Stimulated activated memory B cell treated with anti-CD40 and anti-IgM and Interleukin-4, amounts not matched to agents 10 μg/mL and 1 μg/mL and 100 μg/mL, for 72 hours (primary cell): ENCODE data around the gene WWOX.

Experiments used
- ATAC-seq: fragments of 150-1000 bp; cut with Tn5 transposase; 2 replicates; pipeline ENCODE4 v1.10.0; 2021
- H3K27ac Mint-ChIP-seq: one replicate; pipeline ENCODE4 v1.8.0; 2022; ENCODE audit warnings: mild to moderate bottlenecking, mixed read lengths
- H3K27me3 Mint-ChIP-seq: one replicate; pipeline ENCODE4 v1.8.0; 2022; ENCODE audit warnings: mixed read lengths
- H3K36me3 Mint-ChIP-seq: one replicate; pipeline ENCODE4 v1.8.0; 2022; ENCODE audit warnings: mixed read lengths
- H3K4me1 Mint-ChIP-seq: one replicate; pipeline ENCODE4 v1.8.0; 2022; ENCODE audit warnings: mixed read lengths
- H3K4me3 Mint-ChIP-seq: one replicate; pipeline ENCODE4 v1.8.0; 2022; ENCODE audit warnings: mild to moderate bottlenecking, moderate library complexity, mixed read lengths
- H3K9me3 Mint-ChIP-seq: one replicate; pipeline ENCODE4 v1.8.0; 2022; ENCODE audit warnings: mixed read lengths

The WWOX gene

DNA sequence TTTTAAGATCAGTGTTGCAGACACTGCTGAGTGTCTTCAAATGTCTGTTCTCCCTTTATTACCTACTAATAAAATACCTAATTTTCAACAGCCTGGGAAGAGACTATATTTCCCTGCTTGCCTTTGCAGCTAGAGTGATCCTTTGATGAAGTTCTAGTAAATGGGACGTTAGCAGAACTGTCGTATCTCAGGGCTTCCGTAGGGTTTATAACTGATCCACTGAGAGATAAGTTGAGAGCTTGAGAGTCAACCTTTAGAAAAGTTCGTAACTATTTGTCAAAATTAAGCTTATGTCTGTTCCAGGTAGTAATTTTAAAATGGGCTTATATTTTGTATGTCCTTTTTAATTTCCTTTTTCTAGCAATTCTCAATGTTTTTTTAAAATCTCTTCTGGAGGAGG is 974.1 kb downstream of the WWOX start:
- Mint-ChIP-seq H3K36me3 (no peaks in the 10 kb centered on the region), H3K4me3 (no peak overlapping the region), H3K4me1 (peaks cover 10% of the 10 kb centered on the region), H3K27ac (no peak overlapping the region), H3K9me3 (no peaks in the 10 kb centered on the region), H3K27me3 (peaks cover 27% of the 10 kb centered on the region)
- no peak for ATAC-seq

DNA sequence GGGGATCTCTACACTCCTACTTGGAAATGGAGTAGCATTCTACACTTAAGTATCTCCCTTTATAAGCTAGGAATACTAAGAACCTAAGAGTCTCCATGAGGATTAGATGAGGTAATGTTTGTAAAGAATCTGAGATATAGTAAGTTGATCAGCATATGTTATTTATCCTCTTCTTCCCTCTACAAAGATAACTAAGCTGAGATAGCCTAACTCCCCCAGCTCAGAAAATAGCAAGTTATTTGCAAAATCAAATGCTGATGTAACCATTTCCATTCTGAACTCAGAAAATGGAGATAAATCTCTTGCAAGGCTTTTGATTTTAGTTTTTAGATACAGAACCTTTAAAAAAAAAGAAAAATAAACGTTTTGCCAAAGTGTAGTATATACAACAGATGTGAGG is 975.1 kb downstream of the WWOX start:
- Mint-ChIP-seq H3K4me1 (peaks cover 10% of the 10 kb centered on the region), H3K27me3 (peaks cover 28% of the 10 kb centered on the region), H3K9me3 (no peaks in the 10 kb centered on the region), H3K4me3 (no peak overlapping the region), H3K27ac (no peak overlapping the region), H3K36me3 (no peaks in the 10 kb centered on the region)
- no peak for ATAC-seq

DNA sequence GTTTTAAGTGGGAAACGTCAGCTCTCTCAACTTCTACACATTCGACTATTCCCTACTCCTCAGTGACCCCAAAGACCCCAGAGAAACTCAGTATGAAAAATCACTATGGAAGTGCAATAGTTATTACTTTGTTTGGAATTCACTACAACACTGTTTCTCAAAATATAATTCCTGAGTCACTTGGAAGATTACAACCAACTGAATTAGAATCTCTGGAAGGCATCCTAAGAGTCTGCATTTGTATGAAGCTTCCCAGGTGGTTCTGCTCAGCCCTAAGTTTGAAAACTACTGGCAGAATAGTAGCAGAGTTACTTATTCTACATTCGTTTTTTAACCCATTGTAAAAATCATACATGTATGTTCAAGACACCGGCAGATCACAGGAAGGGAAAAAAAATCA is 975.5 kb downstream of the WWOX start:
- Mint-ChIP-seq H3K4me3 (no peak overlapping the region), H3K27ac (no peak overlapping the region), H3K4me1 (peaks cover 10% of the 10 kb centered on the region), H3K36me3 (no peaks in the 10 kb centered on the region), H3K9me3 (no peaks in the 10 kb centered on the region), H3K27me3 (peaks cover 28% of the 10 kb centered on the region)
- ATAC-seq: no peak

- Mint-ChIP-seq H3K27ac (no peak overlapping the region), H3K36me3 (no peaks in the 10 kb centered on the region), H3K4me1 (peaks cover 10% of the 10 kb centered on the region), H3K4me3 (no peak overlapping the region), H3K27me3 (peaks cover 28% of the 10 kb centered on the region), H3K9me3 (no peaks in the 10 kb centered on the region)
- ATAC-seq: no peak
Observed at GRCh38 chr16:79076047-79076767, 976.8 kb downstream of the WWOX start.

DNA sequence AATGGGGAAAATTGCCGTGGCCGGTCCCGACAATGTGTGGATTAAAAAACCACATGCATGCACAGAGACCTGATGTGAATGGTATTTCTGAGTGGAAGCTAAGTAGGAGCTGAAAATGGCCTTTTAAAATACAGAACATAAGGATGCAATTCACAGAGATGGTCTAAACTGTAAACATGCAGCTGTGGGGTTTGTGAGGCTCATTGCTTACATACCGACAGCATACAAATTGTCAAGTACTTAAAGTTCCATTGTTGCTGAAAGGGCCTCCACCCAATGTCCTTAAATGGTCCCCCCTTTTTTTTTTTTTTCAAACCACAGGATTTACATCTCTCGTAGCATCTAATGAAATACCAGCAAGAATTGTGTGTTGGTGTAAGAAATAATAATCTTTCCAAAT is 977.9 kb downstream of the WWOX start:
- Mint-ChIP-seq H3K4me1 (peaks cover 17% of the 10 kb centered on the region), H3K9me3 (no peaks in the 10 kb centered on the region), H3K27ac (no peak overlapping the region), H3K27me3 (peaks cover 29% of the 10 kb centered on the region), H3K36me3 (no peaks in the 10 kb centered on the region), H3K4me3 (no peak overlapping the region)
- ATAC-seq: no peak

DNA sequence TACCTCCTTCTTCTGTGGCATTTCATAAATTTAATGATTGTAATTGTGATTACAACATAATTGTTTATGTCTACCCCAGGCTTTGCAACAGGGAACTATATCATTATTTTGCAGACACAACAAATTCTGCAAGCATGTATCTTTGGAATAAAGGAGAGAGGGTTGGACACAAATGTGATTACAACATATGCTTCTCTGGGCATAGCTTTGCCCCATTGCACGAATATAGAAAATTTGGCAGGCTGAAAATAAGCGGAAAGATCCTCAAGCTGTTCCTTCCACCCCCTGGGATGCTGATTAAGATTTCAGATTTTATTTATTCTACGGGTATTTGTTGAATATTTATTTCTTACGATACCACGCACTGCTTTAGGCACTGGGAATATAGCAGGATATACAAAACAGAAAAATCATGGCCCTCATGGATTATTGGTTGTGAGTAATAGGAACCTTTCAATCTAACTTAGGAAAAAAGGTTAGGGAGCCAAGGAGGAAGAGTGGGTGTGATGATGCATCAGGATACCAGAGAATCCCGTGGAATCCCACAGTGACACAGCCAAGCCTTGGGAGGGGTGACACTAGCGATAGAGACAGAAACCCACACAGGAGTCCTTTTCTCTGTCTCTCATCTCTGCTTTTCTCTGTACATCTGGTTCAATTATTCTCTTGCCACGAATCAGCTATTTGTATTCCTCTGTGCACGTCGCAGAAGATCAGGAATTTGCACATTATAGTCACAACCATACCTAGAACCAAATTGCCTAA is 980.4 kb downstream of the WWOX start:
- no peak for ATAC-seq
- Mint-ChIP-seq H3K27me3 (peaks cover 39% of the 10 kb centered on the region), H3K9me3 (no peaks in the 10 kb centered on the region), H3K4me3 (no peak overlapping the region), H3K36me3 (no peaks in the 10 kb centered on the region), H3K4me1 (peaks cover 33% of the 10 kb centered on the region), H3K27ac (no peak overlapping the region)

DNA sequence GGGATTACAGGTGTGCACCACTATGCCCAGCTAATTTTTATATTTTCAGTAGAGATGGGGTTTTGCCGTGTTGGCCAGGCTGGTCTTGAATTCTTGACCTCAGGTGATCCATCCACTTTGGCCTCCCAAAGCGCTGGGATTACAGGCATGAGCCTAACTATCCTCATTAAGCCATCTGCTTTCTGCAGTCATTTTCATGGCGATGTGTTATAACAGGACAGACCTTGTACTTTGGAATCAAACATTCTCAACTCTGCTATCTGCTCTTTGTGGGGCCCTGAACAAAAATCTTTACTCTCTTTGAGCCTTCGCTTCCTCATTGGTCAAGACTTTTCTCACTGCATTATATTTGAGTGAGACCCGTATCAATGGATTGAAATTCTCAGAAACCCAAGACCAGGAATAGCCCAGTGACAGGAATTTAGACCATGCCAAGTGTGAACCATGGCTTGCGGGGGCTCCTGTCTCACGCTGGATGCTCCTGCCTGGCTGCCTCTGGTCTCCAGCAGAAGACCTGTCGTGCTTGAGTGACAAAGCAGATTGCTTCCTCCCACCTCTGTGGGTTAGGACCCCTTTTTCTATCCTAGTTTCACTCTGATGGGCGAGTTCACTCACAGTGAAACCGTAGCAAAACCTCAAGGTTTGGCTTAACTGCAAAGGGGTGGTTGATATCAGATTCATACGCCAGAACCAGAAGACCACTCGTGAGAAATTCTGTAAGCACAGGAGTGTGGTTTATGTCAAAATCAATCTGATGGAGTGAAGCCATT is 982.0 kb downstream of the WWOX start:
- H3K4me1 Mint-ChIP-seq: peaks cover 33% of the 10 kb centered on the region
- no peaks in the 10 kb centered on the region for H3K36me3 Mint-ChIP-seq
- no peak overlapping the region for H3K4me3 Mint-ChIP-seq
- peak; percentile 68 for ATAC-seq
- no peak overlapping the region for H3K27ac Mint-ChIP-seq
- H3K27me3 Mint-ChIP-seq: peaks cover 29% of the 10 kb centered on the region
- H3K9me3 Mint-ChIP-seq: no peaks in the 10 kb centered on the region

- ATAC-seq: peak; percentile 55
- no peaks in the 10 kb centered on the region for H3K9me3 Mint-ChIP-seq
Observed at GRCh38 chr16:79082970-79083369, 983.5 kb downstream of the WWOX start.

GRCh38 chr16:79083508-79084299 is 984.2 kb downstream of the WWOX start:
- H3K4me1 Mint-ChIP-seq: peaks cover 23% of the 10 kb centered on the region
- H3K27ac Mint-ChIP-seq: no peak overlapping the region
- no peaks in the 10 kb centered on the region for H3K9me3 Mint-ChIP-seq
- peaks cover 17% of the 10 kb centered on the region for H3K27me3 Mint-ChIP-seq
- H3K4me3 Mint-ChIP-seq: no peak overlapping the region
- no peak for ATAC-seq
- no peaks in the 10 kb centered on the region for H3K36me3 Mint-ChIP-seq

More at GRCh38 chr16:79082970-79083369, 983.5 kb downstream of the WWOX start:
- no peak overlapping the region for H3K27ac Mint-ChIP-seq
- no peaks in the 10 kb centered on the region for H3K36me3 Mint-ChIP-seq
- H3K4me3 Mint-ChIP-seq: no peak overlapping the region
- H3K4me1 Mint-ChIP-seq: peaks cover 27% of the 10 kb centered on the region
- H3K27me3 Mint-ChIP-seq: peaks cover 23% of the 10 kb centered on the region

- ATAC-seq: no peak
- H3K4me3 Mint-ChIP-seq: no peak overlapping the region
- H3K27ac Mint-ChIP-seq: no peak overlapping the region
- no peaks in the 10 kb centered on the region for H3K36me3 Mint-ChIP-seq
- no peaks in the 10 kb centered on the region for H3K9me3 Mint-ChIP-seq
- peaks cover 4% of the 10 kb centered on the region for H3K27me3 Mint-ChIP-seq
- H3K4me1 Mint-ChIP-seq: peaks cover 38% of the 10 kb centered on the region
Observed at GRCh38 chr16:79088971-79089370, 989.5 kb downstream of the WWOX start.

DNA sequence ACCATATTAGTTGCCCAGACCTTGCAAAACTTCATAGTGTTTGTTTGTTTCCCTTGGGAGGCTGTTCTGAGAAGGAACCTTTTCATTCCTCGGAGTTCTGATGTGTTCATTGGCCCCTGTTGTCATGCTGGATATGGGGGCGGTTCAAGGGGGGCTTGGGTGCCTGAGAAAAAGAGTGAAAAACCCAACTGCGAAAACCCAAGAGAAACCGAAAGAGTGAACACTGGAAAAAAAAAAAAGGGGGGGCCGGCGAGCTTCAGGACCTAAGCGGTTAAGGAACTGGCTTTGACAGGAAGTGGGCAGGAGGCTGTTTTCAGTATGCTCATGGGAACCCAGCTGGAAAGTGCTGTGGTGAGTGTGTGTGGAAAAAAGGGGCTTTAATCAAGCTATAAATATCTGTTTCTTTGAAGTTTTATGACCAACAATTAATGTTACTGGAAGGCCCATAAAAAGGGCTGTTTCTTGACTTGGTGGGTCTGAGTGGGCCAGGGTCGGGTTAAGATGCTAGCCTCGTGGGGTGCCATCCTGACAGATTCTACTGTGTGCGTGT is 990.4 kb downstream of the WWOX start:
- H3K36me3 Mint-ChIP-seq: no peaks in the 10 kb centered on the region
- ATAC-seq: peak; percentile 69
- peaks cover 38% of the 10 kb centered on the region for H3K4me1 Mint-ChIP-seq
- H3K27ac Mint-ChIP-seq: no peak overlapping the region
- no peaks in the 10 kb centered on the region for H3K9me3 Mint-ChIP-seq
- no peaks in the 10 kb centered on the region for H3K27me3 Mint-ChIP-seq
- H3K4me3 Mint-ChIP-seq: peak overlapping the region; percentile 22

DNA sequence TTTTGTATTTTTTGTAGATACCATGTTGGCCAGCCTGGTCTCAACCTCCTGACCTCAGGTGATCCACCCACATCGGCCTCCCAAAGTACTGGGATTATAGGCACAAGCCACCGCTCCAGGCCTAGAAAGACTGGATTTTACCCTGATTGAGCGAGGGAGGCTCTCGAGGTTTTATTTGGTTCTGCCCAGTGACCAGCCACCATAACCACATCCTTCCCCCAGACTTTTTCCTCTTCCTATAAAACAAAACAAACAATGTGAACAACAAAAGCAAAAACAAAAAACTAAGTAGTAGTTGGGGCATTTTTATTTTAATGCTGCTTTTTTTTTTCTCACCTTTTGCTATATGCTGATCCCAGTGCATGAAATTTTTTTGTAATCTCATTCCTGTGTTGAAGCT is 991.5 kb downstream of the WWOX start:
- H3K4me3 Mint-ChIP-seq: no peak overlapping the region
- peaks cover 38% of the 10 kb centered on the region for H3K4me1 Mint-ChIP-seq
- H3K27me3 Mint-ChIP-seq: peaks cover 2% of the 10 kb centered on the region
- no peak overlapping the region for H3K27ac Mint-ChIP-seq
- no peaks in the 10 kb centered on the region for H3K9me3 Mint-ChIP-seq
- no peaks in the 10 kb centered on the region for H3K36me3 Mint-ChIP-seq
- ATAC-seq: no peak

- ATAC-seq: no peak
- H3K9me3 Mint-ChIP-seq: no peaks in the 10 kb centered on the region
- peaks cover 50% of the 10 kb centered on the region for H3K4me1 Mint-ChIP-seq
- H3K27ac Mint-ChIP-seq: no peak overlapping the region
- H3K36me3 Mint-ChIP-seq: peaks cover 9% of the 10 kb centered on the region
- no peak overlapping the region for H3K4me3 Mint-ChIP-seq
- H3K27me3 Mint-ChIP-seq: peaks cover 20% of the 10 kb centered on the region
Observed at GRCh38 chr16:79092846-79093245, 993.4 kb downstream of the WWOX start.

GRCh38 chr16:79093554-79093967 is 994.1 kb downstream of the WWOX start:
- Mint-ChIP-seq H3K27me3 (peaks cover 20% of the 10 kb centered on the region), H3K36me3 (peaks cover 9% of the 10 kb centered on the region), H3K4me1 (peaks cover 50% of the 10 kb centered on the region), H3K4me3 (no peak overlapping the region), H3K27ac (no peak overlapping the region), H3K9me3 (no peaks in the 10 kb centered on the region)
- peak; percentile 77 for ATAC-seq
